ENCODE data around the gene GNA12.
"Not testable (repeated sequence)": the region's sequence is repeated elsewhere in the genome, so short reads cannot be mapped to it uniquely, and the experiment has no call there.

DNA sequence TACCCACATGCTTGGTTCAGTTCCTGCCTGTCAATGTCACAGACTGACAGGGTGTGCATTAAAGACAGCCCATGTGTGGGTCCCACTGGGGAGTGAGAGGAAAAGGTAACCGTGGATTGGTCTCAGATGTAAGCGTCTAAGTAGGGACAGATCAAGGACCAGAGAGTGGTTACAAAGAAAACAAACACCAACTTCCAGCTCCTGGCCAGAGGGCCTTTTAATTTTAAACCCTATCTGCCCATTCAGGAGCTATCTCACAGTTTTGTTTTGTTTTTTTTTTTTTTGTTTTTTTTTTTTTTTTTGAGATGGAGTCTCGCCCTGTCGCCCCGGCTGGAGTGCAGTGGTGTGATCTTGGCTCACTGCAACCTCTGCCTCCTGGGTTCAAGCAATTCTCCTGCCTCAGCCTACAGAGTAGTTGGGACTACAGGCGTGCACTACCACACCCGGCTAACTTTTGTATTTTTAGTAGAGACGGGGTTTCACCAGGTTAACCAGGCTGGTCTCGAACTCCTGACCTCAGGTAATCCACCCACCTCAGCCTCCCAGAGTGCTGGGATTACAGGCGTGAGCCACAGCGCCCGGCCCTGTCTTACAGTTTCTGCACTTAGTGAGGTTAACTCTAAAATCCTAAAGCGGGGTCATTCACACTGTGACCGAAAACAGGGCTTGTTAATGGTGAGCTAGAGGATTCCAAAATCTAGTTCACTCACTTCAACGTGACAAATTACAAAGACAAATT, 106.9 kb downstream of the GNA12 start:
- TF ChIP-seq, protein P1, sequence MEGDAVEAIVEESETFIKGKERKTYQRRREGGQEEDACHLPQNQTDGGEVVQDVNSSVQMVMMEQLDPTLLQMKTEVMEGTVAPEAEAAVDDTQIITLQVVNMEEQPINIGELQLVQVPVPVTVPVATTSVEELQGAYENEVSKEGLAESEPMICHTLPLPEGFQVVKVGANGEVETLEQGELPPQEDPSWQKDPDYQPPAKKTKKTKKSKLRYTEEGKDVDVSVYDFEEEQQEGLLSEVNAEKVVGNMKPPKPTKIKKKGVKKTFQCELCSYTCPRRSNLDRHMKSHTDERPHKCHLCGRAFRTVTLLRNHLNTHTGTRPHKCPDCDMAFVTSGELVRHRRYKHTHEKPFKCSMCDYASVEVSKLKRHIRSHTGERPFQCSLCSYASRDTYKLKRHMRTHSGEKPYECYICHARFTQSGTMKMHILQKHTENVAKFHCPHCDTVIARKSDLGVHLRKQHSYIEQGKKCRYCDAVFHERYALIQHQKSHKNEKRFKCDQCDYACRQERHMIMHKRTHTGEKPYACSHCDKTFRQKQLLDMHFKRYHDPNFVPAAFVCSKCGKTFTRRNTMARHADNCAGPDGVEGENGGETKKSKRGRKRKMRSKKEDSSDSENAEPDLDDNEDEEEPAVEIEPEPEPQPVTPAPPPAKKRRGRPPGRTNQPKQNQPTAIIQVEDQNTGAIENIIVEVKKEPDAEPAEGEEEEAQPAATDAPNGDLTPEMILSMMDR (IDR thresholded peaks at IDR 0.05; ENCODE audit: low read depth, low read length, missing input control) = not testable (repeated sequence)
- TF ChIP-seq RAD21 (IDR thresholded peaks at IDR 0.05); SP1 (IDR thresholded peaks at IDR 0.05); GABPA (IDR thresholded peaks at IDR 0.05 in 1 of 2, conservative IDR thresholded peaks at IDR 0.05 in 1 of 2); TAF1 (conservative IDR thresholded peaks at IDR 0.05); EGR1 (IDR thresholded peaks at IDR 0.05; ENCODE audit: low read depth in 2 of 2); ATF3 (IDR thresholded peaks at IDR 0.05): not testable (repeated sequence)
- TF ChIP-seq, protein P2, sequence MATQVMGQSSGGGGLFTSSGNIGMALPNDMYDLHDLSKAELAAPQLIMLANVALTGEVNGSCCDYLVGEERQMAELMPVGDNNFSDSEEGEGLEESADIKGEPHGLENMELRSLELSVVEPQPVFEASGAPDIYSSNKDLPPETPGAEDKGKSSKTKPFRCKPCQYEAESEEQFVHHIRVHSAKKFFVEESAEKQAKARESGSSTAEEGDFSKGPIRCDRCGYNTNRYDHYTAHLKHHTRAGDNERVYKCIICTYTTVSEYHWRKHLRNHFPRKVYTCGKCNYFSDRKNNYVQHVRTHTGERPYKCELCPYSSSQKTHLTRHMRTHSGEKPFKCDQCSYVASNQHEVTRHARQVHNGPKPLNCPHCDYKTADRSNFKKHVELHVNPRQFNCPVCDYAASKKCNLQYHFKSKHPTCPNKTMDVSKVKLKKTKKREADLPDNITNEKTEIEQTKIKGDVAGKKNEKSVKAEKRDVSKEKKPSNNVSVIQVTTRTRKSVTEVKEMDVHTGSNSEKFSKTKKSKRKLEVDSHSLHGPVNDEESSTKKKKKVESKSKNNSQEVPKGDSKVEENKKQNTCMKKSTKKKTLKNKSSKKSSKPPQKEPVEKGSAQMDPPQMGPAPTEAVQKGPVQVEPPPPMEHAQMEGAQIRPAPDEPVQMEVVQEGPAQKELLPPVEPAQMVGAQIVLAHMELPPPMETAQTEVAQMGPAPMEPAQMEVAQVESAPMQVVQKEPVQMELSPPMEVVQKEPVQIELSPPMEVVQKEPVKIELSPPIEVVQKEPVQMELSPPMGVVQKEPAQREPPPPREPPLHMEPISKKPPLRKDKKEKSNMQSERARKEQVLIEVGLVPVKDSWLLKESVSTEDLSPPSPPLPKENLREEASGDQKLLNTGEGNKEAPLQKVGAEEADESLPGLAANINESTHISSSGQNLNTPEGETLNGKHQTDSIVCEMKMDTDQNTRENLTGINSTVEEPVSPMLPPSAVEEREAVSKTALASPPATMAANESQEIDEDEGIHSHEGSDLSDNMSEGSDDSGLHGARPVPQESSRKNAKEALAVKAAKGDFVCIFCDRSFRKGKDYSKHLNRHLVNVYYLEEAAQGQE (IDR thresholded peaks at IDR 0.05) = not testable (repeated sequence)

Data from liver (tissue), 3 donors.